ENCODE measurements around the gene AFF3. TPM values are rescaled to one million over a fixed set of nuclear protein-coding genes. Genes with fewer than 3 reads are reported as not detected.

Gene AFF3
- total and polyA plus RNA-seq, 2 of the 13 experiments (the other 11 are each of a cell fraction or from before 2014, with no cell fraction given) = not detected

DNA sequence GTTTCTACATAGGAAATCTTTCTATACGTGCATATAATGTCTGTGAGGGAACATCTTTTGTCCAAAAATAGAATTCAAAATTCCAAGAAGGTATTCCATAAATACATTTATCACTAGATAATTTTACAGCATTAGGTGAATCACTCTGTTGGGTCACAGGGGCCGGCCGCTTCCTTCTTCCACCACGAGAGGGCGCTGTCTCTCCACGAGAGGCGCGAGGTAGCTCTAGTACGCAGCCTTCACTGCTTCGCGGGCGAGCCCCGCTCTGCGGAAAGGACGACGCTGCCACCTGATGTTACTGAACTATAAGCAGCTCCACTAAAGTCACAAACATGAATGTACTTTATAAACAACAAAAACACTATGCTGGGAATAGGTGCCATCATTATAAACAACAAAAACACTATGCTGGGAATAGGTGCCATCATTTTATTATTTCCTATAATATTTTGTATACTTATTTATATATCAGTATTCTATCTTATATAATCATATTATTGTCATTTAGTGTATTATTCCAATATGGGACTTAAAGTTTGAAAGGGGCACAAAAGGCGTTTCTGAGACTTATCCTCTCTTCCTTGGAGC is 583.2 kb downstream of the AFF3 start (continued):
- TF ChIP-seq KLF13 (CRISPR knock-in tag; IDR thresholded peaks at IDR 0.05) (no peak), KLF6 (CRISPR knock-in tag; IDR thresholded peaks at IDR 0.05) (0 out of 2 replicates have a peak, but pooled peaks have one; percentile 44), ZNF639 (CRISPR knock-in tag; conservative IDR thresholded peaks at IDR 0.05) (no peak), ETS1 (CRISPR knock-in tag; IDR thresholded peaks at IDR 0.05) (no peak), ZNF33A (CRISPR knock-in tag; IDR thresholded peaks at IDR 0.05; ENCODE audit: borderline replicate concordance) (no peak), JUN (CRISPR knock-in tag; IDR thresholded peaks at IDR 0.05) (no peak), ZNF280D (CRISPR knock-in tag; IDR thresholded peaks at IDR 0.05) (no peak), DR1 (CRISPR knock-in tag; IDR thresholded peaks at IDR 0.05) (no peak), ZNF598 (CRISPR knock-in tag; IDR thresholded peaks at IDR 0.05; ENCODE audit: borderline replicate concordance) (0 out of 2 replicates have a peak, but pooled peaks have one; percentile 85), SALL1 (CRISPR knock-in tag; IDR thresholded peaks at IDR 0.05) (peak; percentile 63; the same call in 1 of the 2 replicates), CBX5 (CRISPR knock-in tag; IDR thresholded peaks at IDR 0.05; ENCODE audit: borderline replicate concordance) (0 out of 2 replicates have a peak, but pooled peaks have one; percentile 34), AKNA (CRISPR knock-in tag; IDR thresholded peaks at IDR 0.05; ENCODE audit: borderline replicate concordance) (no peak), ELF3 (CRISPR knock-in tag; IDR thresholded peaks at IDR 0.05) (0 out of 2 replicates have a peak, but pooled peaks have one; percentile 28), RBAK (CRISPR knock-in tag; IDR thresholded peaks at IDR 0.05) (no peak), ZNF138 (CRISPR knock-in tag; IDR thresholded peaks at IDR 0.05; ENCODE audit: low read depth) (no peak)

Data from HepG2 (cell line).